Upper lobe of right lung (tissue), 1 donor: Measurements from ENCODE around the gene MTMR8. TPM values are rescaled to one million over a fixed set of nuclear protein-coding genes. Genes with fewer than 3 reads are reported as not detected.

Experiments used
- ATAC-seq: fragments of 200-7000 bp; cut with Tn5 transposase; one replicate; pipeline ENCODE4 v1.9.1; 2020; ENCODE audit warnings: mild to moderate bottlenecking, moderate library complexity
- DNase-seq: peaks from one replicate; pipeline ENCODE4 v3.0.0-alpha.2; 2020
- H3K27ac ChIP-seq: fragments of 200-600 bp; one replicate; pipeline ENCODE4 v1.8.0; 2022
- H3K27me3 ChIP-seq: fragments of 200-600 bp; one replicate; pipeline ENCODE4 v1.8.0; 2022; ENCODE audit warnings: mild to moderate bottlenecking
- H3K36me3 ChIP-seq: fragments of 200-600 bp; one replicate; pipeline ENCODE4 v1.8.0; 2022
- H3K4me1 ChIP-seq: fragments of 200-600 bp; one replicate; pipeline ENCODE4 v1.8.0; 2022
- H3K4me3 ChIP-seq: fragments of 200-600 bp; one replicate; pipeline ENCODE4 v1.8.0; 2022; ENCODE audit warnings: mild to moderate bottlenecking
- H3K9me3 ChIP-seq: fragments of 200-600 bp; one replicate; pipeline ENCODE4 v1.8.0; 2022
- intact Hi-C: fragments of 100-400 bp; cut with DNase I; formaldehyde crosslinking; loops from one replicate; pipeline ENCODE4 v1.11.0; 2022
- total RNA-seq: library from RNA; stranded (reverse); fragmentation: NEBNext Ultra II Directional; extraction: Animal tissue kit (Norgen Biotek cat#: 25700); gene quantifications from one replicate; pipeline ENCODE4 v1.2.1, GENCODE V29; 2021
- TF ChIP-seq, protein P1 (sequence below): fragments of 200-600 bp; IDR thresholded peaks from one replicate; pipeline ENCODE4 v1.8.0; 2022; ENCODE audit warnings: antibody characterized with exemption
- donor health status: DM: no; HTN: yes; CAD: no; lungs with severe emphysema.

The MTMR8 gene
- total RNA-seq, 1 donor from 2014 or later, result 1.9 TPM

DNA sequence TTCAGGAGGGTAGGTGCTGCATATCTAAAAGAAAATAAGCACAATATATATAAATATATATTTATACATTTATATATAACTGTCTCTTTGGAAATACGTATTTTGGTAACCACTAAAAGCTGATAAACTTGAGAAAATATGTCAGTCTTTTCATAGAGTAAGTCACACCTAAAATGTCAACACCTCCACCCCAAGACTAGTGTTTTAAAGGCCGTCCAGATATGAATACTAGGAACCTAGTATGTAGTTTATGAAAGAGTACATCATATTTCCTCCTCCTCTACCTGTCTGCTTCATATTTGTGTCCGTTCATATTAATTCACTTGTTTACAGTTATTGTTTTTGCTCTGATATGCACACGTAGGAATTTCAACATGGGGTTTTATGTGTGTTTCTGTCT lies 45.2 kb downstream of the MTMR8 start:
- intact Hi-C loops, result no loop called here
- no peak overlapping the region for H3K4me3 ChIP-seq

DNA sequence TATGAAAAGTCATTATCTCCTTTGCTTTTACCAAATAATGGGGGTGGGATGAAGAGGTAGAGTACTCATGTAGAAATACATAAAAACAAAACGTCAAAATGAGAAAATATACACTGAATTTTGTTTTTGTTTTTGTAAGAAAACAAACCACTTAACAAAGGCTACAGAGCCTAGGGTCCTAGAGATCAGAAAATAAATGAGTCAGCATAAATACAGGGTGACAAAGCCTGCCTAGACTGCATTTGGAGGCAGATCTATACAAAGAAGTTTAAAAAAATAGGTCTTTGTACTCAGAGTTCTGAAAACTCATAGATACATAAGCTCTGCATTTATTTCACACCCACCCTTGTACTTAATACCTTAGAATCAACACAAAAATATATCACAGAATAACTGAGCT lies 52.4 kb downstream of the MTMR8 start:
- H3K4me1 ChIP-seq, result no peaks in the 10 kb centered on the region
- no peak overlapping the region for H3K27ac ChIP-seq
- no peaks in the 10 kb centered on the region for H3K9me3 ChIP-seq
- TF ChIP-seq, protein P1, sequence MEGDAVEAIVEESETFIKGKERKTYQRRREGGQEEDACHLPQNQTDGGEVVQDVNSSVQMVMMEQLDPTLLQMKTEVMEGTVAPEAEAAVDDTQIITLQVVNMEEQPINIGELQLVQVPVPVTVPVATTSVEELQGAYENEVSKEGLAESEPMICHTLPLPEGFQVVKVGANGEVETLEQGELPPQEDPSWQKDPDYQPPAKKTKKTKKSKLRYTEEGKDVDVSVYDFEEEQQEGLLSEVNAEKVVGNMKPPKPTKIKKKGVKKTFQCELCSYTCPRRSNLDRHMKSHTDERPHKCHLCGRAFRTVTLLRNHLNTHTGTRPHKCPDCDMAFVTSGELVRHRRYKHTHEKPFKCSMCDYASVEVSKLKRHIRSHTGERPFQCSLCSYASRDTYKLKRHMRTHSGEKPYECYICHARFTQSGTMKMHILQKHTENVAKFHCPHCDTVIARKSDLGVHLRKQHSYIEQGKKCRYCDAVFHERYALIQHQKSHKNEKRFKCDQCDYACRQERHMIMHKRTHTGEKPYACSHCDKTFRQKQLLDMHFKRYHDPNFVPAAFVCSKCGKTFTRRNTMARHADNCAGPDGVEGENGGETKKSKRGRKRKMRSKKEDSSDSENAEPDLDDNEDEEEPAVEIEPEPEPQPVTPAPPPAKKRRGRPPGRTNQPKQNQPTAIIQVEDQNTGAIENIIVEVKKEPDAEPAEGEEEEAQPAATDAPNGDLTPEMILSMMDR, result no peak
- no peaks in the 10 kb centered on the region for H3K27me3 ChIP-seq
- intact Hi-C loops, result no loop called here
- ATAC-seq (no peak), DNase-seq (no peak)
- no peak overlapping the region for H3K4me3 ChIP-seq
- H3K36me3 ChIP-seq, result no peaks in the 10 kb centered on the region

More for the DNA sequence above, 45.2 kb downstream of the MTMR8 start:
- Histone ChIP-seq H3K27me3 (no peaks in the 10 kb centered on the region), H3K4me1 (no peaks in the 10 kb centered on the region), H3K36me3 (no peaks in the 10 kb centered on the region), H3K9me3 (no peaks in the 10 kb centered on the region), H3K27ac (no peak overlapping the region)
- DNase-seq (no peak), ATAC-seq (no peak)
- TF ChIP-seq, protein P1, result no peak

DNA sequence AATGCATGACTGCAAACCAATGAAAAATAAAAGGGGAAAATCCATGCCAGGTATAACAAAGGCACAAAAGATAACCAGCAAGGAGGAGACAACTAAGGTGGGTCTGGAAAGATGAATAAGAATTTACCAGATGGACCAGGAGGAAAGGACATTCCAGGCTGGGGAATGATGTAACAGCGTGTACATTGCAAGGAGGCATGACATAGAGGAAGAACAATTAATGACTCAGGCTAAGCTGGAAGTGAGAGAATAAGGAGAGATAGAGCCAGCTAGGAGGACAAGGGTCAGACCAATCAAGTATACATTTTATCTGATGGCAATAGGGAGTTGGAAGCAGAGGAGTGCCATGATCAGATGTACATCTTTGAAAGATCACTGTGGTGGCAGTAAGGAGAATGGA lies 57.0 kb downstream of the MTMR8 start:
- intact Hi-C loops, result no loop called here
- TF ChIP-seq, protein P1, result no peak
- no peak overlapping the region for H3K4me3 ChIP-seq
- H3K27me3 ChIP-seq, result no peaks in the 10 kb centered on the region
- H3K27ac ChIP-seq, result no peak overlapping the region
- no peak for DNase-seq
- no peaks in the 10 kb centered on the region for H3K4me1 ChIP-seq
- no peaks in the 10 kb centered on the region for H3K36me3 ChIP-seq
- no peaks in the 10 kb centered on the region for H3K9me3 ChIP-seq
- ATAC-seq, result no peak

DNA sequence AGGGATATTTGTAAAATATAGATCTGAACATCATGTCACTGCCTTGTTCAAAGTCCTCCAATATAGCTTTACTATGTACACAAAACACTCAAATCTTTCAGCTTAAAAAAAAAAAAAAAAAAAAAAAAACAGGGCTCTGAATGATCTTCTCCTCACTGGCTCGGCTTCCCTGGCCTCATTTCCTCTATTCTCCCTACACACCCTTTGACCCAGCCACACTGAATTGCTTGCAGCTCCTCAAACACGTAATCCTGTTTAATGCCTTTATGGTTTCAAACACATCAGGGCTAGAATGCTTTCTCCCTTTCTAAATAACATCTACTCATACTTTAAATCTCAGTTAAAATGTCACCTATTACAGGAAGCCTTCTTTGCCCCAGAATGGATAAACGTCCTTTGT lies 60.8 kb downstream of the MTMR8 start:
- no peaks in the 10 kb centered on the region for H3K27me3 ChIP-seq
- H3K9me3 ChIP-seq, result no peaks in the 10 kb centered on the region
- ATAC-seq (no peak), DNase-seq (no peak)
- no peak overlapping the region for H3K27ac ChIP-seq
- H3K36me3 ChIP-seq, result no peaks in the 10 kb centered on the region
- no peak overlapping the region for H3K4me3 ChIP-seq
- intact Hi-C loops, result no loop called here
- TF ChIP-seq, protein P1, result no peak
- H3K4me1 ChIP-seq, result no peaks in the 10 kb centered on the region

DNA sequence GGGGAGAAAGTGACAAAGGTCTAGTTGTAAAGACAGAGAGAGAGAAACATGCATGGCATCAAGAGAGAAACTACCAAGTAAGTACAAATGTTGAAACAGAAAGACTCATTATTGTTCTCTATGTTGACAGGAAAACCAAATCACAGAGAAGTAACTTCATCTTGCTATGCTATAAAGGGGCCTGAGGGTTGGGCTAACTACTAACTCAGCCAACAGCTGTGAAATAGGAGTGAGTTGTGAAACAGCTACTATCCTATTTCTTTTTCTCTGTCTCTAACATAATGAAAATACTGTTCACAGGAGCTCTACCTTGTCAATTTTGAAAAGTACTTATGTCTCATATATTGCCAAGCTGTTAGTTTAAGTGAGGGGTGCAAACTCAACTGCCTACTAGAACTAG lies 65.0 kb downstream of the MTMR8 start:
- Histone ChIP-seq H3K9me3 (no peaks in the 10 kb centered on the region), H3K27me3 (no peaks in the 10 kb centered on the region), H3K27ac (no peak overlapping the region), H3K4me1 (no peaks in the 10 kb centered on the region), H3K36me3 (no peaks in the 10 kb centered on the region), H3K4me3 (no peak overlapping the region)
- intact Hi-C loops, result no loop called here
- DNase-seq, result no peak
- TF ChIP-seq, protein P1, result no peak
- no peak for ATAC-seq

DNA sequence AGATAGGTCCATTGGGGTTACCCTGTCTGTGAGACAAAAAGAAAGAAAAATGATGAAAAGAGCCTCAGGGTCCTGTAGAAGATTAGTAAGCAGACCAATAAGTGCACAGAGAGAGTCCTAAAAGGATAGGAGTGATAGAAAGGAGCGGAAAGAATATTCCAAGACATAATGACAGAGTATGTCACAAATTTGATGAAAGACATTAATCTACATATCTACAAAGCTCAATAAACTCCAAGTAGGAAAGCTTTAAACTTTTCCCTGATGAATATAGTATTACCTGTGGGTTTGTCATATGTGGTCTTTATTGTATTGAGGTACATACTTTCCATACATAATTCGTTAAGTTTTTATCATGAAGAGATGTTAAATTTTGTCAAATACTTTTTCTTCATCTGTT lies 73.7 kb downstream of the MTMR8 start:
- TF ChIP-seq, protein P1, result no peak
- Histone ChIP-seq H3K9me3 (no peaks in the 10 kb centered on the region), H3K4me1 (no peaks in the 10 kb centered on the region), H3K27me3 (no peaks in the 10 kb centered on the region), H3K27ac (no peak overlapping the region), H3K4me3 (no peak overlapping the region), H3K36me3 (no peaks in the 10 kb centered on the region)
- intact Hi-C loops, result no loop called here
- ATAC-seq (no peak), DNase-seq (no peak)
